GM18502 (cell line): ENCODE results near the gene ITGB6.
A peak's percentile ranks its signal among the peaks of the same experiment; 100 is the strongest.

ENCODE experiments used
- ATAC-seq: cut with Tn5 transposase; IDR thresholded peaks from one replicate; pipeline ENCODE4 v1.9.1; 2021; ENCODE audit warnings: mild to moderate bottlenecking; ENCODE audit not compliant: unreplicated experiment, poor library complexity

ITGB6 gene

DNA sequence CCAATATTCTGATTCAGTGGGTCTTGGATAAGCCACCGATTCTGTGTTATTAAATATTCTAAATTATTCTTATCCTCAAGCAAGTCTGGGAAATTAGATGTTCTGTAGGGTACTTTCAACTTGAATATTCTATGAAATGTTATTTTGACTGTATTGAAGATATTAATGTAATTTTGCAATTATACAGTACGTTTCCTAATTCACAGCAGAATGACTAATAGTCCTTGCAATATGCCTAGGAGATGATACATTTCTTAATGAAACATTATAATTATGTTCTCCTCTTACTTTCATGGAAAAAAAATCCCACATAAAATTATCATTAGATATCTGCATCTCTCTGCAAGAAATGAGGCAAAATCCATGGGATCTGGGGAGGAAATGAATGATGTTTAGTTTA is 91.4 kb downstream of the ITGB6 start:
- ATAC-seq: no peak

- ATAC-seq: no peak
These were observed 94.7 kb downstream of the ITGB6 start for GRCh38 chr2:160105366-160105765.

DNA sequence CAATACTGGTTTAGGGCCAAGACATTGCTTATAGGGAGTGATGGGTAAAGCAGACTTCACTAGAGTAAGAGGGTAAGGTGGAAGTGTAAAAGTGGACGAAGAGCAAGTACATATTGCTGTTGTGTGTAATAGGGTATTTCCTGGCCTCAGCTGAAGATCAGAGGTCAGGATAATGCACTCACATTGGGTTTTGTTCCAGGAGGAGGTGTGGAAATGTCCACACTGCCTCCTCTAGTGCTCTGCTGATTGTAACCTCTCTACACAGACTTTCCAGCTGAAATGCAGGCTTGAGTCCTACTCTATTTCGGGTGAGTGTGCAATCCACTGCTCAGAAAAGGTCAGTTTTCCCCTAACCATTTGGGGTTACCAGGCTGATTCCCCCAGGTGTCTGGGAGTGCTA is 96.0 kb downstream of the ITGB6 start:
- no peak for ATAC-seq

- no peak for ATAC-seq
These were observed 102.7 kb downstream of the ITGB6 start for GRCh38 chr2:160097326-160097725.

GRCh38 chr2:160096409-160096808 is 103.7 kb downstream of the ITGB6 start:
- ATAC-seq: peak; percentile 46

- no peak for ATAC-seq
These were observed 107.6 kb downstream of the ITGB6 start for GRCh38 chr2:160092445-160092844.

DNA sequence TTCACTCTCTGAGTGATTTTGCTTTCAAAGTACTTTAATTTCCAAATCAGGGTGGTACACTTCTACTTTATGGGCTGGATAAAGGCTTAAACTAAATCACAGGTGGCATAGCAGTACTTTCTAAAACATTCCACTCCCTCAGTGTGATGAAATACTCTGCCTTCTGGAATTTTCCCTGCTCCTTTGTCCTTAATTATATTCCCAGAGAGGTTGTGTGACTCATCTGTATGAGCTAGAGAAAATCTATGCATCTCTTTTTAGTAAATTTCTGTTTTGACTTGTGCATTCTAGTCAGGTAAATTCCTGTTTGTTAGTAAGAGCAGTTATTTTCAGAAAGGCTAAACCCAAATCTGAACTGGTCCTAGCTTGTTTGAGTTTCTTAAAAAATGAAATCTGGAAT is 108.7 kb downstream of the ITGB6 start:
- ATAC-seq: no peak

- ATAC-seq: no peak
These were observed 112.0 kb downstream of the ITGB6 start for GRCh38 chr2:160087854-160088745.

DNA sequence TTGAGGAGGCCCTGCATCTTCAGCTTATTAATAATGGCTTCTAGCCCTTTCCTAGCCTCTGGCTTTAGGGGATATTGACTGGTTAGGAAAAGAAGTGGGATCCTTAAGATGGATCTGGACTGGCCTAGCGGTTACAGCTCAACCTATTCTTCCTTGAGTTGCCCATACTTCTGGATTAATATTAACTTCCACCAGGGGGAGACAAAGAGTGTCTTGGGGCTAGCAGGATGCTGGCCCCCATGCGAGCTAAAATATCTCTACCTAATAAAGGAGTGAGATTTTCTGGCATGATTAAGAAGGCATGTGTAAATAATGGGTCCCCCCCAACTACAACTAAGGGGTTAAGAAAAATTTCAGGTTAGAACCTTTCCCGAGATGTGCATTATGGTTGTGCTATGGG is 114.4 kb downstream of the ITGB6 start:
- ATAC-seq: no peak

GRCh38 chr2:160077912-160078810 is 121.9 kb downstream of the ITGB6 start:
- ATAC-seq: no peak

GRCh38 chr2:160076914-160077313 is 123.2 kb downstream of the ITGB6 start:
- no peak for ATAC-seq

DNA sequence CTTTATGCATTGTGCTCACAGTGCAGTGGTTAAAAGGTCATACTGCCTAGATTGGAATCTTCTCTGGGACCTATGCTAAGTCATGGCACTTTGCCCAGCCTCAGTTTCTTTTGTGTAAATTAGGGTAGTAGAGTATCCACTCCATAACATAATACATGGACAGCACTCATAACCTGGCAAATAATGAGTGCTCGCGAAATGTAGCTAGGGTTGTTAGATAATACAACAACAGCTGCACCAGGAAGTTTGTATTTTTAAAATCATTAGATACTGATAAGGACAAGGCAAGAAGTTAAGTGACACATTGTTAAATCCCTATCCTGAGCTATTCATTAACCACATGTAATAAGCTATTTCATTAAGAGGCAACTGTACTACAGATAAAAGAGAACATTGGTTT is 123.8 kb downstream of the ITGB6 start:
- ATAC-seq: no peak

DNA sequence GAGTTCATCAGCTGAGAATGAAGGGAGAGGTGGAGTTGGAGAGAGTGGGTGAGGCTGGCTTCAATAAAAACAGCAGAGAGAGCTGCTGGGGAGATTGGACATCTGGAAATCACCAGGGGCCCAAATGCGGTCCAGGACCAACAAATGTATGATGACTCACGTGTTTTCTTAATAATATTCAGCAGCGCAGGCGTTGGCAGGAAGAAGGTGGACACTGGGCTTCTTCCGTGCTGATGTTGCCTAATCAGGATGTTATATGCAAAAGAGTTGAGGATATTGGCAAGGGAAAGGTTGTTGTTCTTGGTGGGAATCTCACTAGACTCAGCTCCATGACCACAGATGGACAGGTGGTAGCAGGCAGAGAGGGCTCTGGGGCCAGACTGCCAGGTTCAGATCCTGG is 124.9 kb downstream of the ITGB6 start:
- no peak for ATAC-seq

DNA sequence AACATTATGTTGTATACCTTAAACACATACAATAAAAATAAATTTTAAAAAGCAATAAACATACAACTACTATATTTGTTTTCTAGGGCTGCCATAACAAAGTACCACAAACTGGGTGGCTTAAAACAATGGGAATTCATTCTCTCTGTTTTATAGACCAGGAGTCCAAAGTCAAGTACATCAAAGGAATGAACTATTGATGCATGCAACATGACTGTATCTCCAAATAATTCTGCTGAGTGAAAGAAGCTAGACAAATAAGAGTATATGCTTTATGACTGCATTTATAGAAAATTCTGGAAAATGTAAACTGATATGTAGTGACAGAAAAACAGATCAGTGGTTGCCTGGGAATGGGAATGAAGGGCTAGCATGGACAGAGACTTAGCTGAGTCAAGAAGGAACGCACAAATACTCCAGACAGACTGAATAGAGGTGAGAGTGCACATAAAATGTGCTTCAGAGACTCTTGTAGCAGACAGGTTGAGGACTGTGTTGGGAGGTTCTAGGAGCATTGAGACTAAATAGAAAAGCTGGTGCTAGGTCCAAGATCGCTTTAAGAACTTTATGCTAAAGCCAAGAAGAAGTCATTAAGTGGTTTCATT is 126.7 kb downstream of the ITGB6 start:
- ATAC-seq: no peak

GRCh38 chr2:160068906-160069305 is 131.2 kb downstream of the ITGB6 start:
- no peak for ATAC-seq

DNA sequence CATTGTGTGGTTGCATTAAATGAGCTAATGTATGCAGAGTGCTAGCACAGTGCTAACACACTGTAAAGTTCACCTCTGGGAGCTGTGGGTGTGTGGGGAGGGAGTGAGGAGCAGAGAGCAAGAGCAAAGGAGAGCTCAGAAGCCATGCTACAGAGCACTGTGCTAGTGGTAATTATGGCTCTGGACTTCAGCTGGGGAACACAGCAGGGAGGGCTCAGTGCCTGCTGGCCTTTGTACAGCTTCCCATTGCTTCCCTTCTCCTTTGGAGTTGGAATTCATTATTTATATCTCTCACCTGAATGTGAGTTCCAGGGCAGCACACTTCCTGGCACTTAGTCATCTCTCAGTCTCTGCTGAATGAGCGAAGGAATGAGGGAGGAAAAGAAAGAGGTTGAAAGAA is 135.2 kb downstream of the ITGB6 start:
- ATAC-seq: no peak

- no peak for ATAC-seq
These were observed 136.0 kb downstream of the ITGB6 start for GRCh38 chr2:160063879-160064612.

DNA sequence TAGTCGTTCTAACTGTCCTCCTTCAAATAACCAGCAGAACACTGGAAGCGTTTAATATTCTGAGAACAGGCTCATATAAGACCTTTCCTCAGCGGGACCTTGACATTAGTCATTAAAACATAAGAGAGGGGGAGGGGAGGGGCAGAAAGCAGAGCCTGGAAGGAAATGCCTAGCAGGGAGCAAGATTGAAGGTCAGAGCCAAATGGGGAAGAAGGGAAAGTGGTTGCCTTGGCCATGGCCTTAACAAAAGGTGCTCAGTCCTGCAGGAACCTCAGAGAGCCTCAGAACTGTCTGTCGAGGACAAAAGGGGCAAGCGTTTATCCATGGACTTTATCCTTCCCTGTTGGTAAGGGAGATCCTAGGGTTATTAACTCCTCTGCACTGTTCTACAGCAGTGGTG is 136.8 kb downstream of the ITGB6 start:
- no peak for ATAC-seq

DNA sequence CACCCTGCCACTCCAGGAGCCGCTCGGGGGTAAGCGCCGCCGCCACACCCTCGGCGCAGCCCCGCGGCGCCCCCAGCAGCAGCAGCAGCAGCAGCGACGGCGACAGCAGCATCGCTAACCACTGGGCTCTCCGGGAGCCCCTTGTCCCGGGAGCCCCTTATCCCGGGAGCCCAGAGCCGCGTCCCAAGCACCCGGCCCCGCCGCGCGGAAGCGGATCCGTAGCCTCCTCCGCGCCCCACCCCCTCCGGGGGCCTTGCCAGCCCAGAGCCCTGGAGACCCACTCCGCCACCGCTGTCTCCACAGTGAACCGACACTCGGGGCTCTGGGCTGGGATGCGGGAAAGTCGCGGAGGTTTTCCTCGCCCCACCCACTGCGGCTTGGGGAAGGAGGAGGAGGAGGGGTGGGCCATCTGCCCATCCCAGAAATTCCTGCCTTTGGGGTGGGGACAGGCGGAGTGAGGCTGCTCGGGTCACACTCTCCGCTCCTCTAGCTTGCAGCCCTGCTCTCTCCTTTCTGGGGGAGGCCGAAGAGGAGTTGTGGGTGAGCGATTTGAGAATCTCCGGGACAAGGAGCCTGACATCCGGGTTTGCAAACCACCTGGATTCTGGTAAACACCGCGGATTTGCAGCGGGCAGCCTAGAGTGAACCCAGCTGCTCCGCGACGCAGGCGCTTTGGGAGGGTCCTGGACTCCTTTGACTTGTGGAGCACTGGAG is 137.6 kb downstream of the ITGB6 start, which contains the start of gene PLA2R1:
Gene PLA2R1 (minus strand): TSS at position 324 of the 714 bp plus-strand sequence. CDS start 212 bp downstream, at position 112.
- ATAC-seq: no peak

GRCh38 chr2:160061944-160062291 is 138.2 kb downstream of the ITGB6 start:
- ATAC-seq: no peak
